Measurements from ENCODE around the gene LMF2.

LMF2 gene

GRCh38 chr22:50474710-50475651, 32.5 kb downstream of the LMF2 start, which contains the start of gene SBF1 (continued):
- TF ChIP-seq GLIS1 (tag by site-specific recombination; IDR thresholded peaks at IDR 0.05), result peak; percentile 18; the same call in 1 of the 2 replicates
- peak; percentile 32; the same call in 1 of the 2 replicates for TF ChIP-seq SP7 (tag by site-specific recombination; IDR thresholded peaks at IDR 0.05)
- no peak for TF ChIP-seq YY2 (tag by site-specific recombination; IDR thresholded peaks at IDR 0.05)
- no peak for TF ChIP-seq ZNF621 (tag by site-specific recombination; IDR thresholded peaks at IDR 0.05)
- TF ChIP-seq RBAK (tag by site-specific recombination; IDR thresholded peaks at IDR 0.05), result no peak
- no peak for TF ChIP-seq WT1 (tag by site-specific recombination; IDR thresholded peaks at IDR 0.05)
- TF ChIP-seq ZNF248 (tag by site-specific recombination; IDR thresholded peaks at IDR 0.05), result no peak
- TF ChIP-seq MZF1 (tag by site-specific recombination; IDR thresholded peaks at IDR 0.05; ENCODE audit: borderline replicate concordance), result no peak
- TF ChIP-seq ZNF335 (tag by site-specific recombination; conservative IDR thresholded peaks at IDR 0.05), result peak; percentile 76
- TF ChIP-seq ZBTB20 (tag by site-specific recombination; IDR thresholded peaks at IDR 0.05), result peak; percentile 82
- TF ChIP-seq SCRT1 (tag by site-specific recombination; IDR thresholded peaks at IDR 0.05; ENCODE audit: borderline replicate concordance), result no peak
- TF ChIP-seq TCF7L2 (IDR thresholded peaks at IDR 0.05; ENCODE audit: borderline replicate concordance, low read depth, low read length), result no peak
- no peak for TF ChIP-seq ZNF394 (tag by site-specific recombination; IDR thresholded peaks at IDR 0.05; ENCODE audit: borderline replicate concordance)
- no peak for TF ChIP-seq ZFP69B (tag by site-specific recombination; IDR thresholded peaks at IDR 0.05)
- TF ChIP-seq ZNF571 (tag by site-specific recombination; IDR thresholded peaks at IDR 0.05), result no peak
- peak; percentile 77 for TF ChIP-seq SP3 (tag by site-specific recombination; IDR thresholded peaks at IDR 0.05)
- no peak for TF ChIP-seq ZNF24 (tag by site-specific recombination; IDR thresholded peaks at IDR 0.05)
- TF ChIP-seq PRDM4 (tag by site-specific recombination; IDR thresholded peaks at IDR 0.05), result no peak
- no peak for TF ChIP-seq ZBTB1 (tag by site-specific recombination; IDR thresholded peaks at IDR 0.05)
- TF ChIP-seq ZNF350 (tag by site-specific recombination; IDR thresholded peaks at IDR 0.05), result no peak
- TF ChIP-seq ZNF133 (tag by site-specific recombination; IDR thresholded peaks at IDR 0.05), result no peak
- TF ChIP-seq REPIN1 (tag by site-specific recombination; IDR thresholded peaks at IDR 0.05; ENCODE audit: low read depth), result no peak
- no peak for TF ChIP-seq ZNF155 (tag by site-specific recombination; IDR thresholded peaks at IDR 0.05)
- peak; percentile 69; the same call in 1 of the 2 replicates for TF ChIP-seq PATZ1 (tag by site-specific recombination; IDR thresholded peaks at IDR 0.05)
- TF ChIP-seq ZBTB8A (tag by site-specific recombination; IDR thresholded peaks at IDR 0.05), result peak; percentile 62
